Measurements from ENCODE around the gene ANGPT4. TPM values are rescaled to one million over a fixed set of nuclear protein-coding genes. Genes with fewer than 3 reads are reported as not detected.

The ANGPT4 gene
- total RNA-seq, 1 experiment from 2014 or later, result 0.20 TPM

GRCh38 chr20:884983-885952 lies 30.9 kb downstream of the ANGPT4 start (continued):
- TF ChIP-seq ZNF281 (CRISPR knock-in tag; IDR thresholded peaks at IDR 0.05), result 0 out of 2 replicates have a peak, but pooled peaks have one; percentile 56
- TF ChIP-seq ATF1 (CRISPR knock-in tag; IDR thresholded peaks at IDR 0.05), result no peak
- TF ChIP-seq ZBTB21 (CRISPR knock-in tag; IDR thresholded peaks at IDR 0.05; ENCODE audit: borderline replicate concordance), result peak; percentile 80; the same call in 1 of the 2 replicates
- 0 out of 2 replicates have a peak, but pooled peaks have one; percentile 14 for TF ChIP-seq ZNF423 (CRISPR knock-in tag; IDR thresholded peaks at IDR 0.05)
- no peak for TF ChIP-seq ZNF232 (CRISPR knock-in tag; IDR thresholded peaks at IDR 0.05)
- no peak for TF ChIP-seq OVOL2 (CRISPR knock-in tag; IDR thresholded peaks at IDR 0.05; ENCODE audit: borderline replicate concordance)
- TF ChIP-seq E2F4 (CRISPR knock-in tag; IDR thresholded peaks at IDR 0.05; ENCODE audit: borderline replicate concordance, low read depth), result no peak
- TF ChIP-seq ZNF396 (CRISPR knock-in tag; IDR thresholded peaks at IDR 0.05; ENCODE audit: borderline replicate concordance), result no peak
- TF ChIP-seq USF1 (CRISPR knock-in tag; IDR thresholded peaks at IDR 0.05), result no peak
- no peak for TF ChIP-seq TEAD4 (CRISPR knock-in tag; IDR thresholded peaks at IDR 0.05)
- TF ChIP-seq ERG (CRISPR knock-in tag; IDR thresholded peaks at IDR 0.05), result no peak
- TF ChIP-seq FOXK1 (CRISPR knock-in tag; IDR thresholded peaks at IDR 0.05), result peak; percentile 86
- TF ChIP-seq GTF2I (CRISPR knock-in tag; conservative IDR thresholded peaks at IDR 0.05), result no peak
- TF ChIP-seq JAZF1 (CRISPR knock-in tag; IDR thresholded peaks at IDR 0.05), result no peak
- TF ChIP-seq SP1 (CRISPR knock-in tag; conservative IDR thresholded peaks at IDR 0.05), result no peak
- TF ChIP-seq SMAD4 (CRISPR knock-in tag; IDR thresholded peaks at IDR 0.05), result no peak
- peak; percentile 58; the same call in 1 of the 2 replicates for TF ChIP-seq FOXP1 (CRISPR knock-in tag; IDR thresholded peaks at IDR 0.05; ENCODE audit: borderline replicate concordance)
- TF ChIP-seq IRF2 (CRISPR knock-in tag; IDR thresholded peaks at IDR 0.05; ENCODE audit: borderline replicate concordance, low read depth), result no peak
- TF ChIP-seq NFATC4 (CRISPR knock-in tag; IDR thresholded peaks at IDR 0.05), result no peak
- peak; percentile 80 for TF ChIP-seq MAX (CRISPR knock-in tag; IDR thresholded peaks at IDR 0.05)
- TF ChIP-seq ZNF532 (CRISPR knock-in tag; IDR thresholded peaks at IDR 0.05; ENCODE audit: borderline replicate concordance), result no peak
- TF ChIP-seq JUN (CRISPR knock-in tag; IDR thresholded peaks at IDR 0.05), result no peak
- no peak for TF ChIP-seq ZBTB43 (CRISPR knock-in tag; IDR thresholded peaks at IDR 0.05)
- TF ChIP-seq NFYB (CRISPR knock-in tag; conservative IDR thresholded peaks at IDR 0.05; ENCODE audit: low read depth), result no peak
- TF ChIP-seq ZNF138 (CRISPR knock-in tag; conservative IDR thresholded peaks at IDR 0.05), result 0 out of 2 replicates have a peak, but pooled peaks have one; percentile 39
- TF ChIP-seq KAT7 (CRISPR knock-in tag; IDR thresholded peaks at IDR 0.05; ENCODE audit: borderline replicate concordance), result no peak
- TF ChIP-seq RORB (CRISPR knock-in tag; IDR thresholded peaks at IDR 0.05), result no peak

Data from WTC11 (cell line).